HCT116 (cell line): ENCODE data around the gene WNT3A. TPM values are rescaled to one million over a fixed set of nuclear protein-coding genes. Genes with fewer than 3 reads are reported as not detected.

Source experiments
- ATAC-seq: fragments of 200-7000 bp; cut with Tn5 transposase; 2 replicates; pipeline ENCODE4 v1.9.1; 2020; ENCODE audit warnings: mild to moderate bottlenecking, moderate library complexity
- BruUV-seq: library from RNA; stranded (reverse); fragments of 400-500 nt; replicated peaks from 2 replicates; lab custom pipeline; 2021; lab: Mats Ljungman, UMichigan
- CTCF ChIA-PET: fragments of 300-600 bp; sonication (Branson Sonifier 250); formaldehyde crosslinking; loops from one replicate; lab custom pipeline; 2021; ENCODE audit warnings: antibody characterized with exemption; lab: Charles Lee
- POLR2A ChIA-PET: fragments of 300-600, 350-600 bp; sonication (Branson Sonifier 250); formaldehyde crosslinking; loops from one replicate; lab custom pipeline; 2021; ENCODE audit warnings: antibody characterized with exemption; lab: Charles Lee
- RAD21 ChIA-PET, 2 experiments: fragments of 300-600 bp; sonication (Branson Sonifier 250); formaldehyde crosslinking; loops; one replicate each; lab custom pipeline; 2023; ENCODE audit warnings: low total read pairs in 2 of 2; ENCODE audit not compliant: uncharacterized antibody in 2 of 2, unreplicated experiment in 2 of 2, low non-redundant PET in 1 of 2; lab: Charles Lee
- DNase-seq: peaks from one replicate; pipeline ENCODE4 v3.0.0-alpha.2; 2010; ENCODE audit warnings: low read depth, low spot score
- H2AFZ ChIP-seq: fragments of 200-600 bp; shearing (Covaris generic), sonication (generic); 2 replicates; pipeline ENCODE4 v1.6.1; 2017; ENCODE audit warnings: low read depth, mixed run types, mixed read lengths, antibody characterized with exemption, low read length; ENCODE audit not compliant: poor library complexity, severe bottlenecking
- H3K27ac ChIP-seq: 2 replicates; pipeline ENCODE4 v1.5.1; 2012; ENCODE audit warnings: low read depth, low read length
- H3K27me3 ChIP-seq: fragments of 200-600 bp; sonication (generic); 2 replicates; pipeline ENCODE4 v1.6.1; 2016; ENCODE audit warnings: mixed run types, low read length, mixed read lengths; ENCODE audit not compliant: insufficient read depth
- H3K36me3 ChIP-seq, 2 experiments: fragments of 200-500 bp in 1 of 2; fragments of 200-600 bp in 1 of 2; sonication (Bioruptor generic) in 1 of 2; sonication (generic) in 1 of 2; 2 replicates each; pipeline versions ENCODE4 v1.5.1 to v1.6.1; 2014 to 2016; ENCODE audit warnings: low read length in 2 of 2, inconsistent platforms in 1 of 2, mixed read lengths in 1 of 2, mixed run types in 1 of 2; ENCODE audit not compliant: insufficient read depth in 2 of 2, control insufficient read depth in 1 of 2
- H3K4me1 ChIP-seq, 2 experiments: fragments of 200-600 bp in 1 of 2; sonication (generic) in 1 of 2; 2 replicates each; pipeline versions ENCODE4 v1.5.1 to v1.6.1; 2012 to 2017; ENCODE audit warnings: low read length in 2 of 2, inconsistent platforms in 1 of 2, mild to moderate bottlenecking in 1 of 2, mixed read lengths in 1 of 2, mixed run types in 1 of 2, moderate library complexity in 1 of 2; ENCODE audit not compliant: insufficient read depth in 2 of 2, control insufficient read depth in 1 of 2
- H3K4me2 ChIP-seq: fragments of 200-600 bp; sonication (generic); 2 replicates; pipeline ENCODE4 v1.6.1; 2017; ENCODE audit warnings: mixed run types, low read length, mixed read lengths
- H3K4me3 ChIP-seq, 2 experiments: fragments of 200-600 bp in 1 of 2; sonication (generic) in 1 of 2; replicated peaks in 1 of 2; 2 replicates each; pipeline ENCODE4 v1.5.1; 2011 to 2016; ENCODE audit warnings: low read length in 2 of 2, control low read depth in 1 of 2, low read depth in 1 of 2, mild to moderate bottlenecking in 1 of 2, mixed read lengths in 1 of 2, mixed run types in 1 of 2
- H3K79me2 ChIP-seq: fragments of 200-600 bp; sonication (generic); 2 replicates; pipeline ENCODE4 v1.6.1; 2017; ENCODE audit warnings: mild to moderate bottlenecking, mixed run types, low read length, moderate library complexity, mixed read lengths; ENCODE audit not compliant: insufficient read depth
- H3K9ac ChIP-seq: fragments of 200-600 bp; sonication (generic); 2 replicates; pipeline ENCODE4 v1.6.1; 2016; ENCODE audit warnings: low read length, mixed read lengths
- H3K9me2 ChIP-seq: fragments of 200-600 bp; sonication (generic), shearing (Covaris generic); 2 replicates; pipeline ENCODE4 v1.6.1; 2017; ENCODE audit warnings: mixed run types, mild to moderate bottlenecking, moderate library complexity; ENCODE audit not compliant: insufficient read depth
- H3K9me3 ChIP-seq, 2 experiments: fragments of 200-500 bp in 1 of 2; fragments of 200-600 bp in 1 of 2; sonication (Bioruptor generic) in 1 of 2; sonication (generic) in 1 of 2; 2 replicates each; pipeline ENCODE4 v1.6.1; 2014 to 2017; ENCODE audit warnings: low read length in 2 of 2, mixed read lengths in 2 of 2, inconsistent platforms in 1 of 2, low read depth in 1 of 2, mild to moderate bottlenecking in 1 of 2, mixed run types in 1 of 2, moderate library complexity in 1 of 2; ENCODE audit not compliant: control insufficient read depth in 1 of 2, insufficient read depth in 1 of 2
- H4K20me1 ChIP-seq: fragments of 200-600 bp; sonication (generic), shearing (Covaris generic); 2 replicates; pipeline ENCODE4 v1.6.1; 2017; ENCODE audit warnings: mixed run types, mild to moderate bottlenecking, moderate library complexity; ENCODE audit not compliant: insufficient read depth
- ATF3 ChIP-seq: IDR thresholded peaks from 2 replicates; pipeline ENCODE4 v1.6.1; 2012
- CEBPB ChIP-seq: IDR thresholded peaks from 2 replicates; pipeline ENCODE4 v1.6.1; 2012; ENCODE audit warnings: low read depth
- EGR1 ChIP-seq: IDR thresholded peaks from 2 replicates; pipeline ENCODE4 v1.6.1; 2012; ENCODE audit warnings: low read depth
- JUND ChIP-seq: IDR thresholded peaks from 2 replicates; pipeline ENCODE4 v1.6.1; 2012
- MAX ChIP-seq: IDR thresholded peaks from 2 replicates; pipeline ENCODE4 v1.6.1; 2012
- RAD21 ChIP-seq: IDR thresholded peaks from 2 replicates; pipeline ENCODE4 v1.6.1; 2012; ENCODE audit warnings: low read depth, mild to moderate bottlenecking
- SIN3A ChIP-seq: IDR thresholded peaks from 2 replicates; pipeline ENCODE4 v1.6.1; 2012; ENCODE audit warnings: low read depth
- SP1 ChIP-seq: IDR thresholded peaks from 2 replicates; pipeline ENCODE4 v1.6.1; 2012; ENCODE audit warnings: low read depth
- SRF ChIP-seq: IDR thresholded peaks from 2 replicates; pipeline ENCODE4 v1.6.1; 2012; ENCODE audit warnings: low read depth
- YY1 ChIP-seq: IDR thresholded peaks from 2 replicates; pipeline ENCODE4 v1.6.1; 2011; ENCODE audit warnings: low read length, low read depth, moderate library complexity, mild to moderate bottlenecking; ENCODE audit not compliant: insufficient replicate concordance; ENCODE audit errors: extremely low read depth
- ZBTB33 ChIP-seq: IDR thresholded peaks from 2 replicates; pipeline ENCODE4 v1.6.1; 2011; ENCODE audit warnings: mild to moderate bottlenecking, low read length, moderate library complexity; ENCODE audit not compliant: insufficient replicate concordance; ENCODE audit errors: extremely low read depth
- intact Hi-C: fragments of 100-400 bp; cut with micrococcal nuclease; formaldehyde crosslinking; loops from 2 replicates; pipeline ENCODE4 v1.10.0; 2022
- total RNA-seq: library from RNA; stranded (reverse); gene quantifications from one replicate; pipeline ENCODE4 v1.2.1, GENCODE V29; 2021; ENCODE audit not compliant: unreplicated experiment

WNT3A gene
- total RNA-seq, 1 experiment from 2014 or later = 3.7 TPM

GRCh38 chr1:228008391-228009115, 1.8 kb downstream of the WNT3A start:
- H3K9me3 ChIP-seq = no peaks in the 10 kb centered on the region
- CTCF ChIA-PET = no interaction called here
- no peak overlapping the region for H3K4me2 ChIP-seq
- no peak overlapping the region for H3K27ac ChIP-seq
- H3K4me1 ChIP-seq = peaks cover 0 to 5% of the 10 kb centered on the region in 2 experiments; a peak in 1 of 4 replicates
- intact Hi-C loops = no loop called here
- H3K9ac ChIP-seq = no peak overlapping the region
- TF ChIP-seq JUND (no peak), RAD21 (no peak), YY1 (no peak), SP1 (no peak), ZBTB33 (no peak), EGR1 (no peak), SIN3A (no peak), ATF3 (no peak), CEBPB (no peak), MAX (no peak), SRF (no peak)
- RAD21 ChIA-PET = no interaction called here
- no TSS peak for BruUV-seq
- no peaks in the 10 kb centered on the region for H3K79me2 ChIP-seq
- no peaks in the 10 kb centered on the region for H3K27me3 ChIP-seq
- no peaks in the 10 kb centered on the region for H3K9me2 ChIP-seq
- H3K4me3 ChIP-seq = no peak overlapping the region
- H2AFZ ChIP-seq = no peak overlapping the region
- DNase-seq (no peak), ATAC-seq (no peak)
- H4K20me1 ChIP-seq = no peaks in the 10 kb centered on the region
- POLR2A ChIA-PET = no interaction called here
- no peaks in the 10 kb centered on the region for H3K36me3 ChIP-seq
